Measurements from ENCODE around the gene TMEM175.

Gene TMEM175

GRCh38 chr4:899556-899906 is 32.7 kb upstream of the TMEM175 start:
- DNase-seq (ENCODE audit: low read depth in 2 of 2): no peak

DNA sequence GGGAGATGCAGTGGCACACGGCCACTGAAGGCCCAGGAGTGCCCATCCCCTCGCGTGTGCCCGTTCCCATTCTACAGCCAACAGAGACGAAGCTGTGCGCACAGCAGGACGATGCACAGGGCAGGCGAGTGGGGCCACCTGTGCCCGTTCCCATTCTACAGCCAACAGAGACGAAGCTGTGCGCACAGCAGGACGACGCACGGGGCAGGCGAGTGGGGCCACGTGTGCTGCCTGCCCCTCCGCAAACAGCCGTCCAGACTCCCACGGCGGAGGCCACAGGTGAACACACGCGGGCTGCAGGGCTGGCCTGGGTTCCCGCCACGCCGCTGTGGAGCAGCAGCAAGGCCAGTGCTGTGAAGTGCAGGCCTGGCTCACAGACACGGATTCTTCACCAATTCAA is 32.2 kb upstream of the TMEM175 start:
- no peak for DNase-seq (ENCODE audit: low read depth in 2 of 2)

- DNase-seq (ENCODE audit: low read depth in 2 of 2): no peak
Measured at GRCh38 chr4:900721-901120, 31.5 kb upstream of the TMEM175 start.

DNA sequence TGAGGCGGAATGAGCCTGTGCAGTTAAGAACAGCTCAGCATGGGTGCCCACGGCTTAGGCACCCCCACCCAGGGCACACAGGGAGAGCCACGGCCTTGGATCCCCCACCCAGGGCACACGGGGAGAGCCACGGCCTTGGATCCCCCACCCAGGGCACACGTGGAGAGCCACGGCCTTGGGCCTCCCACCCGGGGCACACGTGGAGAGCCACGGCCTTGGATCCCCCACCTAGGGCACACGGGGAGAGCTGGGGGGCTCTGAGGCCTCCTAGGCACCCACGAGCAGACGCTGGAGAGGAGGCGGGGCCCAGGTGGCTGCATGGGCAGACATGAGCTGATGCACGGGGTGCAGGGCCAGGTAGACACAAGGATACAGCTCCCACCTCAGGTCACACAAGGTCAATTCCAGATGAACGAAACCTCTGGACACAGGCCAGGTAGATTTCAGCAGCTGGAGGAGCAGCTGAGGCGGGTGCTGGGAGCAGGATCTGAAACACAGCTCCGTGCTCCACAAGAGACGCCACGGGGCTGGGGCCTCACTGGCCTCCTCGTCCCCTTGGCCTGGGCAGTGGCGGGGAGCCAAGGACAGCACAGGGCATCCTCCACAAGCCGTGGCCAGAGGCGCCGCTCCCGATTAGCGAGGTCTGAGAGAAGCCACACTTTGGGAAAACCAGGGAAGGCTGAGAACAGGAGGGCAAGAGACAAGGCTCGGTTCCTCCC is 30.9 kb upstream of the TMEM175 start:
- DNase-seq (ENCODE audit: low read depth in 2 of 2): no peak

- DNase-seq (ENCODE audit: low read depth in 2 of 2): no peak
Measured at GRCh38 chr4:903066-904046, 28.9 kb upstream of the TMEM175 start.

DNA sequence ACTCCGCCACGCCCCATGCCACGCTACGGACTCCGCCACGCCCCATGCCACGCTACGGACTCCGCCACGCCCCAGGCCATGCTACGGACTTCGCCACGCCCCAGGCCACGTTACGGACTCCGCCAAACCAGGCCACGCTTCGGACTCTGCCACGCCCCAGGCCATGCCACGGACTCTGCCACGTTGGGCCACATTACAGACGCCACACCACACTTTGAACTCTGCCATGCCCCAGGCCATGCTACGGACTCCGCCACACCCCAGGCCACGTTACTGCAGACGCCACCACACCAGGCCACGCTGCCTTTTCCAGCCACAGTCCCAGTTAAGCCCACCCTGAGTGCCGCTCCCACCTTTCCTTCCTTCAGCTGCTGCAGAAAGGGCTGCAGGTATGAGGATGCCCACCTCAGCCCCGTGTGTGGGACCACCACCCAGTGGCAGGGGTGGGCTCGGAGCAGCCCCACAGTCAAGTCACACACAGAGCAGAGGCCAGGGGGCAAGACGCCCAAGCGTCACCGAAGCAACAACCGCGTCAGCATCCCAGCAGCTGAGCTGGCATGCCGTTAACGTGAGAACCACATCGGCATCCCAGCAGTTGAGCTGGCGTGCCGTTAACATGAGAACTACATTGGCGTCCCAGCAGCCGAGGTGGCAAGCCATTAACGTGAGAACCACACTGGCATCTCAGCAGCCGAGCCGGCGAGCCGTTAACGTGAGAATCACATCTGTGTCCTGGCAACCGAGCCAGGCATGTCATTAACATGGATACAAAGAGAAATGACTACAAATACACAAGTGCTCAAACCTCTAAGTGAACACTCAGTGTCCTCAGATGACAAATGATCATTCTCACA is 26.5 kb upstream of the TMEM175 start:
- no peak for DNase-seq (ENCODE audit: low read depth in 2 of 2)

DNA sequence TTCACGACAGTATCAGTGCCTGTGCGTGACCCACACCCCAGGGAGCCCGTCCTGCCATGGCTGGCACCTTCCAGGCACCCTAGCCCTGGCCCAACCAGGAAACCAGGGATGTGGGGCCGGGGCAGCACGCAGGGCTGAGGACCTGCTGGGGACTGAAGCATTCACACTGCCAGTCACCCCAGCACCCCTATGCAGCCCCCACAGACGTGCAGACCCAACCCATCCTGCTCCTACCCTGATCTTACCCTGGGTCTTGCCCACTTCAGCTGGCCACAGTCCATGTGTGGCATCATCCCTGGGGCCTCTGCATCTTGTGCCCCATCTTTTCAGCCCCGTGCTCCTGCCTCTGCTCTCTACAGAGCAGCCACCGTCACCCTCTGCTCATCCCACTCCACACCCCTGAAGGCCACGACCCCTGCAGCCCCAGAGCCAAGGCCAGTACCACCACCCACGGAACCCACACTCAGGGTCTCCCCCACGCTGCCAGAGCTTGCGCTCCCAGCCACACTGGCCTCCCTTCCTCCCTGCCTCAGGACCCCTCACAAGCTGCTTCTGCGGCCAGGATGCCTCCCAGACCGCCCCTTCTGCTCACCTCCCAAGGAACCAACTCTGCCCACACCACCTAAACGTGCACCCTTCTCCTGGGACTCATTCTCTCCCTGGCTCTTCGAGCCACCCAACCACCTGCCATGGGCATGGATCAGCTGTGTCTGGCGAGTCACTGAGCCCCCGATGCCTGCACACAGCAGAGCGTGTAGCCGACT is 25.7 kb upstream of the TMEM175 start:
- no peak for DNase-seq (ENCODE audit: low read depth in 2 of 2)

- DNase-seq (ENCODE audit: low read depth in 2 of 2): no peak
Measured at GRCh38 chr4:907103-907400, 25.2 kb upstream of the TMEM175 start.

- no peak for DNase-seq (ENCODE audit: low read depth in 2 of 2)
Measured at GRCh38 chr4:907691-908425, 24.4 kb upstream of the TMEM175 start.

- no peak for DNase-seq (ENCODE audit: low read depth in 2 of 2)
Measured at GRCh38 chr4:909131-909571, 23.1 kb upstream of the TMEM175 start.

DNA sequence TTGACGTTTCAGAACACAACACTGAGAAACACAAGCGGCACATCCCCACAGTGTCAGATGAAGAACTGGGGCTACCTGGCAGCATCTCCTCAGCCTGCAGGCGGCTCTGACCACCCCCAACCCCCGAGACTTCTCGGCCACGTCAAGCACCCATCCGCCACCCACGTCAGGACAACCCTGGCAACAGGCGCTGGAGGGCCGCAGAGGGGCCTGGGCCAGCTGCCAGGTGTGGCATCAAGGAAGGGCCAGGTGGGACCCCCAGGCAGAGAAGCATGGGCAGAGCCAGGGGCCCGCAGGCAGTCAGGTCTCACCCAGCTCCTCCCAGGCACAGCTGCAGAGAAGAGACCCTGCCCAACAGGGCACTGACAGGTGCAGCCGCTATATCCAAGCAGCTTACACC is 22.4 kb upstream of the TMEM175 start:
- no peak for DNase-seq (ENCODE audit: low read depth in 2 of 2)

DNA sequence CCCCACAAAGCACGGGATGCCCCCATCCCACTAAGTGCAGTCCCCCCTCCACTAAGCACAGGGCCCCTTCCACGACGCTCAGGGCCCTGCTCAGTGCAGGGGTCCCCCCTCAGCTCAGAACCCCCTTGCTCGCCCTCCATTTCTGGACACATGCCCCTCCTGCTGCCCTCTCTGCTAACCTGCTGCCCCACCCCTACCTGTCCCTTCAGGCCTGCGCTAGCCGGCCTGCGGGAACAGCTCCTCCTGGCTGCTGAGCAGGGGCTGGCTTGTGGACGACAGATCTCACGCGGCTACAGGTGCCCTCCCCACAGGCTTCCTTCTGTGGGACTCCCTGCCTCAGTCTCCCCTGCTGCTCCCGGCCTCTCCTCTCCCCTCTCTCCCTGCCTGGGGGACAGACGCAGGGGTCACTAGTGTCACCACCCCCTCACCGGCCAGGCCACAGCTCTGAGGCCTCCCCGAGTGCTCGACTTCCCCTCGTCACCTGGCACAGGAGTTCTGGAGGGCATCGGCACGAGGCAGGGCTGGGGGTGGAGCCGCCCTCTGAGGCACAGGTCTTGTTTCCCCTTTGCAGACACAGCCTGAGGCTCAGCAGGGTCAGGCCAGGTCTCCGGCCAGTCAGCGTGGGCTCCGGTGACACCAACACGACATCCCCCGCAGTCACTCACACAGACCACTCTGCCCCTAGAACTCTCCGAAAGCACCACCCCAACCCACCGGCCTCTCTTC is 21.7 kb upstream of the TMEM175 start:
- no peak for DNase-seq (ENCODE audit: low read depth in 2 of 2)

DNA sequence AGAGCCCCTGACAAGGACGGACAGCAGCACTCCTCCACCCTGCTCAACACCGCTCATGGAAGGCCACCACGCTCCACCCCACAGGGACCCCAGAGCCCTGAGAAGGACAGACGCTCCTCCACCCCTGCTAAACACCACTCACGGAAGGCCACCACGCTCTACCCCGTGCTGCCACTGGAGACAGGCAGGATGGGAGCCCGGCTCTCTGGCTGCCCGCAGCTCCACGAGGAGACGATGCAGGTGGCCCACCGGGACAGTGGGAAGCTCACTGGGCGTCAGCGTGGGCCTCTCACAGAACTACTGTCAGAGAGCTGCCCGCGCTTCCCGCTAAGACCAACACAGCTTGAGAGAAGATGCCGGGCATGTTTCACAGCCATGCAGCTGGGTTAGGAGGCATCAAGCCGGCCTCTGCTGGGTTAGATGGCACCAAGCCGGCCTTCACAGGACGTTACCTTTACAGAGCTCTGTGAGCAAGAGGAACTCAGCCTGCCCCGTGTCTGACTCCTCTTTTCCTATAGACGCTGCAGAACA is 21.0 kb upstream of the TMEM175 start:
- no peak for DNase-seq (ENCODE audit: low read depth in 2 of 2)

DNA sequence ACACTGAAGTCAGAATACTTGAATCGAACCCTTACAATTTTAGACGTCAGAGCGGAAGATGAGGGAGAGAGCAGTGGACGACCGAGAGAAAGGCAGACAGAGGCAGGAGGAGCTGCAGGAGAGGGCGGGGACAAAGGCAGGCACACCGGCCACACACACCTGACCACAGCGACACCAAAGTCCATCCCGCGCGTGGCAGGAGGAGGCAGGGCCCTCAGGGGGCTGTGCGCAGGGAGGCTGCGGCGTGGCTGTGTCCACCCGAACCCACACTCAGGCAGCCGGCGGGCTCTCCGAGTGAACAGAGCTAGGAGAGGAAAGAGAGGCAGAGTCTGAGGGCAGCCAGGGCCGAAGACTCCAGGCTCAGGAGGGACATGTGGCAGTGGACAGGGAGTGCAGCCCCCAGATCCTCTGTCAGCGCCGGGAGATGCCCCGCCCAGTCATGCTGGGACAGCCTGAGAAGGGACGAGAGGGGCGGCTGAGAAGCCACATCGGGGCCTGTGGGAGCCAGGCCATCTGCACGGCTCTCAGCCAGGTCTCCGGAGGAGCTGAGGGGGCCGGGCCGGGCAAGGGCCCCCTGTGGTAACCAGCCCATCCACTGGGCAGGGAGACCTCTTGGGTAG is 20.3 kb upstream of the TMEM175 start:
- no peak for DNase-seq (ENCODE audit: low read depth in 2 of 2)

DNA sequence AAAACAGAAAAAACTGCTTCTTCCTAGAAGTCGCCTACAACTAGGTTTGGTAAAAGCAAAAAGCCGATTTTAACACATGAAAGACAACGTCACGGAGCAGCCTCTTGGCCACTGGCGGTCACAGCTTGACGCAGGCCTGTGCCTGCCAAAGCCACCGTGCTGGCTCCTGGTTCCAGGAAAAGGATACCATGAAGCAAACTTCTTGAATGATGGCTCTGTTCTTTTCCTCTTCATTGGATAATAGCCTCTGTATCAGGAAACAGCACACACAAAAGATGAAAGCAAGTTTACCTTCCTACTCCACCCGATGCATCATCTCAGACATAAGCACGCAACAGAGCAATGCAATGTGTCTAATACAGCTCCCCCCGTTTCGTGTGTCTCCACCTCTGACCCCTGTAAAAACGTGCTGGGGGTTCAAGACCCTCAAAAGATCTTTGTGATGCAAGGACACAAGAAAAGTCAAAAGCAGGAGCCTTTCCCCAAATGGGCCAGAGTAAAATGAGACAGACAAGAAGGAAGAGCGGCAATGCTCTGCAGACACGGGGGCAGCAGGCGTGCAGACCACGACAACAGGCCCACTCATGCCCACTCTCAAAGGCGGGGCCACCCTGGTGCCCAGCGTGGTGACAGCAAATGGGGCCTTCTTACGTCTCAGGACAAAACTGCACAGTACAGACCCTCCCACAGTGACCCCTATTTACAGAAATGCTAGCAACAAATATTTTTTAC is 19.5 kb upstream of the TMEM175 start:
- no peak for DNase-seq (ENCODE audit: low read depth in 2 of 2)

DNA sequence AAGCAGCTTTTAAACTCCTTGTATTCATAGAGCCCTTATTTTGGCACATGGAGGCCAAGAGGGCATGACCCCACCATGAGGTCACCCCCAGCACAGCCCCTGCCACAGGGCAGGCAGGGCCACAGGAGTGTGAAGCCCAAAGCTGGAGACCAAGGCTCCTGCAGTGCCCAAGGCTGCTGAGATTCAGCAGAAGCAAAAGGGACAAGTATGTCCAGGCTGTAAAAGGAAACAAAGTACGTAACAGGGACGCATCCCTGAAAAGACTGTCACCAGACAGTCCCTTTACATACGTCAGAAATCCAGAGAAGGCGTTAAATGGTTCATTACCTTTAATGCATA is 19.0 kb upstream of the TMEM175 start:
- no peak for DNase-seq (ENCODE audit: low read depth in 2 of 2)

DNA sequence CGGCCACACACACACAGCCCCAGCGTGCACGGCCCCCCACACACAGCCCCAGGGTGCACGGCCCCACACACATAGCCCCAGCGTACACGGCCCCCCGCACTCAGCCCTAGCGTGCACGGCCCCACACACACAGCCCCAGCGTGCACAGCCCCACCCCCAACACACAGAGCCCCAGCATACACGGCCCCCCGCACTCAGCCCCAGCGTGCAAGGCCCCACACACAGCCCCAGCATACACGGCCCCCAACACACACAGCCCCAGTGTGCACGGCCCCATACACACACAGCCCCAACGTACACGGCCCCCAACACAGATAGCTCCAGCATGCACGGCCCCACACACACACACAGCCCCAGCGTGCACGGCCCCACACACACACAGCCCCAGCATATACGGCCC is 17.7 kb upstream of the TMEM175 start:
- DNase-seq (ENCODE audit: low read depth in 2 of 2): no peak

DNA sequence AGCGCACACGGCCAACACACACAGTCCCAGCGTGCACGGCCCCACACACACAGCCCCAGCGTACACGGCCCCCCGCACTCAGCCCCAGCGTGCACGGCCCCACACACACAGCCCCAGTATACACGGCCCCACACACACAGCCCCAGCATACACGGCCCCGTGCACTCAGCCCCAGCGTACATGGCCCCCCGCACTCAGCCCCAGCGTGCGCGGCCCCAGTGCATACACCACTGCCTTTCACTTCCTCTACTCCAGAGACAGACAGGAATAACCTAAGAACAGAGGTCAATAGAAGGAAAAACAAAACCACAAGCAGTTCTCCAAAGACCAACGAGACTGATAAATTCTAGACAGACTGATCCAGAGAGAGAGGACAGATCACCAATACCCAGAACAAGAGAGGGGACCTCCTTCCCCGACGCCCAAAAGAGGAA is 17.2 kb upstream of the TMEM175 start:
- DNase-seq (ENCODE audit: low read depth in 2 of 2): no peak

DNA sequence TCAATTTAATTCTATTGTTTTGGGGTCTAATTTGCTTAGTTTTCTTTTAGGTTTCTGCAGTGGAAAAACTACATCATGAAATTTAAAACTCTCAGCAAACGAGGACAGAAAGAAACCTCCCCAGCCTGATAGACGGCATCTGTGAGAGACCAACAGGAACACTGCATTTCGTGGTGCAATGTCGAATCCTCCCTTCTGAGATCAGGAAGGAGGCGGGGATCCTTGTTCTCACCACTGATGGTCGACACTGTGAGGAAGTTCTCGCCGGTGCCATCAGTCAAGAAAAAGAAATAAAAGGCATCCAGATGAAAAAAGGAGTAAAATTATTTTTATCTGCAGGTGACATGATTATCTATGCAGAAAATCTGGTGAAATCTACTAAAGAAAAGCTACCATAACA is 16.7 kb upstream of the TMEM175 start:
- no peak for DNase-seq (ENCODE audit: low read depth in 2 of 2)
